Measurements from ENCODE around the gene INO80.

DNA sequence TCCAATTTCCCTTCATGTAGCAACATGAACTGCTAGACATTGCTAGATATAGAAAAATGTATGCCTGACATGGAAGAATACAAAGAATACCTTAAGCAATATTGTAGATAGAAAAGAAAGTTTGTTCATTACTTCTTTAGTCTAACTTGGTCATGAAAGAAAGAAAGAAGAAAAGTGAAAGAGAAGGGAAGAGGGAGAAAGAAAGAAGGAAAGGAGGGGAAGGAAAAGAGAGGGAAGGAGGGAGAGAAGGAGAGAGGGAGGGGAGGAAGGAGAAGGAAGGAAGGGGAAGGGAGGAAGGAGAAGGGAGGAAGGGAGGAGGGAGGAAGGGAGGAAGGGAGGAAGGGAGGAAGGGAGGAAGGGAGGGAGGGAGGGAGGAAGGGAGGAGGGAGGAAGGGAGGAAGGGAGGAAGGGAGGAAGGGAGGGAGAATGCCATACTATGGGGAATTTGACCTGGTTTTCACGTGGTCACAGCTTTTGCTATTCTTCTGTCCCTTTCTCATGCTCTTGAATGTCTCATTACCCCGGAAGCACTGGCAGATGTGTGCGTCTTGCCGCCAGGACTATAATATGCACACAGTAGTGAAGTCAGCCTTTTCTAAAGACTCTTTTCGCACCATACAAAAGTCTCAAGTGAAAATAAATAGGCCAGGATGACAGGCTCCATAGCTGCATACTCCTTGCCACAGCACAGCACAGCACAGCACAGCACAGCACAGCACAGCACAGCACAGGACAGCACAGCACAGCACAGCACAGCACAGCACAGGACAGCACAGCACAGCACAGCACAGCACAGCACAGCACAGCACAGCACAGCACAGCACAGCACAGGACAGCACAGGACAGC, 84.6 kb downstream of the INO80 start:
- TF ChIP-seq, protein P1, sequence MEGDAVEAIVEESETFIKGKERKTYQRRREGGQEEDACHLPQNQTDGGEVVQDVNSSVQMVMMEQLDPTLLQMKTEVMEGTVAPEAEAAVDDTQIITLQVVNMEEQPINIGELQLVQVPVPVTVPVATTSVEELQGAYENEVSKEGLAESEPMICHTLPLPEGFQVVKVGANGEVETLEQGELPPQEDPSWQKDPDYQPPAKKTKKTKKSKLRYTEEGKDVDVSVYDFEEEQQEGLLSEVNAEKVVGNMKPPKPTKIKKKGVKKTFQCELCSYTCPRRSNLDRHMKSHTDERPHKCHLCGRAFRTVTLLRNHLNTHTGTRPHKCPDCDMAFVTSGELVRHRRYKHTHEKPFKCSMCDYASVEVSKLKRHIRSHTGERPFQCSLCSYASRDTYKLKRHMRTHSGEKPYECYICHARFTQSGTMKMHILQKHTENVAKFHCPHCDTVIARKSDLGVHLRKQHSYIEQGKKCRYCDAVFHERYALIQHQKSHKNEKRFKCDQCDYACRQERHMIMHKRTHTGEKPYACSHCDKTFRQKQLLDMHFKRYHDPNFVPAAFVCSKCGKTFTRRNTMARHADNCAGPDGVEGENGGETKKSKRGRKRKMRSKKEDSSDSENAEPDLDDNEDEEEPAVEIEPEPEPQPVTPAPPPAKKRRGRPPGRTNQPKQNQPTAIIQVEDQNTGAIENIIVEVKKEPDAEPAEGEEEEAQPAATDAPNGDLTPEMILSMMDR (IDR thresholded peaks at IDR 0.05) = no peak
- no peak for TF ChIP-seq POLR2A (IDR thresholded peaks at IDR 0.05)
